ENCODE measurements around the gene SUV39H1.

The SUV39H1 gene

DNA sequence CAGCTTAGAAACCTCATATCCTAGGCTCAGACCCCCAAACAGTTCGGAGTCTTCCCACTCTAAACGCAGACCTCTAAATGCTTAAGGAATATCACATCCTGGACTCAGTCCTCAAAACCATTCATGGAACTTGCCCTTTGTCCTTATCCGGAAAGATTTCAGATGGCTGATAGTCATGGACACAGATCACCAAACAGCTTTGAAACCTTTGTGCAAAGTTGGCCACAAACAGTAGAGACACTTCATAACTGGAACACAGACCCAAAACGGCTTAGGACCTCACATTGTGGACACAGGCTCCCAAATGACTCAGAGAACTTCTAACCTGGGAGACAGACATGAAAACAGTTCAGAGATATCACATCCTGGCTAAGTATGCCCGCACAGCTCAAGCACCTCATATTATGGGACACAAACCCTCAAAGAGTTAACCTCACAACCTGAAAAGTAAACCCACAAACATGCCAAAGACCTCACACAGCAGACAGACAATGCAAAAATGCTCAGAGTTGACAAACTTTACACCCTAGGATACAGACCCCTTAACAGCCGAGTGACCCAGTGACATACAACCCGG, 15.5 kb downstream of the SUV39H1 start:
- no peak overlapping the region for H3K4me3 ChIP-seq (ENCODE audit: low read depth, low read length)

DNA sequence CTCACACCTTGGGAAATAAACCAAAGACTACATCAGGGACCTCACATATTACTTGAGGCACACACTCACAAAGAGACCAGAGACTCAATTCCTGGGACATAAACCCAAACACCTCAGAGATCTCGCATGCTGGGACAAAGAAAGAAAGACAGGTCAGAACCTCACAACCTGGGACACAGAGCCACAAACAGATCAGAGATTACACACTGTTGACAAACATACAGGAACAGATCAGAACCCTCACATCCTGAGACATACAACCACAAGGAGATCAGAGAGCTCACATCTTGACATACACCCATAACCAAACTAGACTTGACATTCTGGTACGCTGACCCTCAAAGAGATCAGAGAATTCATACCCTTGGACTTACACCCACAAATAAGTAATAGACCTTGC, 17.3 kb downstream of the SUV39H1 start:
- H3K4me3 ChIP-seq (ENCODE audit: low read depth, low read length) = no peak overlapping the region

DNA sequence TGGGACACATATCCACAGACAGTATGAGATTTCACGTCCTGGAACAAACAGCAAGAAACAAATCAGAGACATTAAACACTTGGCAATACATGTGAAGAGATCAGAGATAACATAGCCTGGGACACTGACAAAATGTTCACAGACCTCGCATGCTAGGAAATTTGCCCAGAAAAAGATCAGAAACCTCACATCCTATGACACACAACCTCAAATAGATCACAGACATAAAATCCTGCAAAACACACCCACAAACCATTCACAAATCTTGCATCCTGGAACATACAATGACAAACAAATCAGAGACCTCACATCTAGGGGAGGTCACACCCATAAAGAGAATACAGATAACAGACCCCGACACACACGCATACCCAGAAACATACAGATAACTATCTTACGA, 18.0 kb downstream of the SUV39H1 start:
- H3K4me3 ChIP-seq (ENCODE audit: low read depth, low read length) = no peak overlapping the region

DNA sequence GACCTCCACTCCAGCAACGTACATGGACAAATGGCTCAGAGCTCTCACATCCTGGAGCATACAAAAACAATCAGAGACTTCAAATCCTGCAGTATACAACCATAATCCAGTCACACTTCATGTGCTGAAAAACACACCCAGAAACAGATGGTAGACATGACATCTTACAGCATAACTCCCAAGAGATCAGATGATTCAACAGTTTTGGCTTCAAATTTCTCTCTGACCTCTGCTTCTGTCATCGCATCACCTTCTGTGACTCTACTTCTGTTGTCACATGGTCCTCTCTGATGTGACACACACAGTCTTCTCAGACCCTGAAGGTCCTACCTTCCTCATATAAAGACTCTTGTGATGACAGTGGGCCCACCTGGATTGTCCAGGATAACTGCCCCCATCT, 18.5 kb downstream of the SUV39H1 start:
- H3K4me3 ChIP-seq (ENCODE audit: low read depth, low read length) = no peak overlapping the region

DNA sequence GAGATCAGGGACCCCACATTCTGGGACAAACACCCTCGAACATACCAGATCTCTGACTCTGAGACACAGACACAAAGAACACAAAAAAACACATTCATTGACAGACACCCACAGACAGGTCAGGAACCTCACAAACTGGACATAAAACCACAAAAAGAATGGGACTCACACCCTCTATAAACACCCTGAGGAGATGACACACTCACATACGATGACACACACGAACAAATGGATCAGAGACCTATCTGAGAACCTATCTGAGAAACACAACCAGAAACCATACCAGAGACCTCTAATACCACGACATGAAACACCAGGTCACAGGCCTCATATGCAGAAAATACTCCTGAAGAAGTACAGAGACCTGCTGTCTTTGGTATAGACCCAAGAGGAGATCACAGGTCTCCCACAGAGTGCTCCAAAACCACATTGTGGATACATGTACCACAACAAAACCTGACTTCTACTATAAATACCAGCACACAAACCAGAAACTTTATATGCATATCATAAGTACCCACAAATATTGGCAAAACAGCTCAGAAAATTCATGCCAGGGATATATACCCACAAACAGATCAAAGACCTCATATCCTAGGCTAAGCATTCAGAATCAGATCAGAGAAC, 19.5 kb downstream of the SUV39H1 start:
- no peak overlapping the region for H3K4me3 ChIP-seq (ENCODE audit: low read depth, low read length)

DNA sequence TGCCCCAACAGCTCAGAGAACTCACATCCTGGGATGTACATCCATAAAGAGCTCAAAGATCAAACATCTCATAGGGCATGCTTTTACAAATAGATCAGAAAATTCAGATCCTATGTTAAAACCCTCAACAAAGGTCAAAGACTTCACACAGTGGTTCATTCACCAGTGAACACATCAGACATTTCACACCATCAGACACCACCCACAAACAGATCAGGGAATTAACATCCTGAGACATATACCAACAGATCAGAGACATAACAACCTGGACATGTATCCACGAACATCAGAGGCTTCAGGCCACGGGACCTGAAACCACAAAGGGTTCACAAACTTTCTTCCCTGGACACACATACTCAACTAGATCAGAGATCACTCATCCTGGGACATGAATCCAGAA, 23.4 kb downstream of the SUV39H1 start:
- H3K4me3 ChIP-seq (ENCODE audit: low read depth, low read length) = no peak overlapping the region

DNA sequence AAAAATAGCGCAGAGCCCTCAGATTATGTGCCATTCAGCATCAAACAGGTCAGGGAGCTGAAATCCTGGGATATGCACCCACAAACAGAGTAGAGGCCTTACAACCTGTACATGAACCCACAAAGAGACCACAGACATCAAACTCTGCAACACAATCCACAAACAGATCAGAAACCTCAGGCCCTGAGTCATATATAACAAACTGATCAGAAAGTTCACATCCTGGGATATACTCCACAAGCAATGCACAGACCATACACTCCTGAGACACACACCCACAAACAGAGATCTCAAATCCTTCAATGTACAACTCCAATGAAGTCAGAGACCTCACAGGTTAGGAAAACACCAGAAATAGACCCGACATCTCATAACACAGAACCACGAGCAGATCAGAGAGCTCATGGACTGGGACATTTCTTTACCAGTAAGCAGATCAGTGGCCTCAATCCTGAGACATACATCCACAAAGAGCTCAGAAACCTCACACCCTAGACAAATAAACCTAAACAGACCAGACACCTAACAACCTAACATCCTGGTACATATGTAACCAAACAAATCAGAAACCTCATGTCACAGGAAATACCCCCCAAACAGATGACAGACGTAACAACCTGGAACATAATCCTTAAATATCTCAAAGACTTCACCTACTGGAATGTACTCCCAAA, 24.2 kb downstream of the SUV39H1 start:
- H3K4me3 ChIP-seq (ENCODE audit: low read depth, low read length) = no peak overlapping the region

DNA sequence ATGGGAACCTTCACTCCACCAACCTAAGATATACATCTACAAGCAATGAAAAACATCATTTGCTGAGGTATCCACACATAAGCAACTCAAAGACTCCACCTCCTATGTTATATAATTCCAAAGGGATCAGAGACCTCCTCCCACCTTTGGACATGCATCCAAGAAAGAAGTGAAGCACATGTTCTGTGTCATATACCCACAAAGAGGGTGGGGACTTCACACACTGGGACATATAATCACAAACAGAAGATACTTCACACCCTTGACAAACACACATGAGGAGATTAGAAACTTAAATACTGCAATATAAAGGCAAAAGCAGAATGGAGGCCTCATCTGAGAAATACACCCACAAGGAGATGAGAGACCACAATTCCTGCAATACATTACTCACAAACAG, 25.4 kb downstream of the SUV39H1 start:
- H3K4me3 ChIP-seq (ENCODE audit: low read depth, low read length) = no peak overlapping the region

DNA sequence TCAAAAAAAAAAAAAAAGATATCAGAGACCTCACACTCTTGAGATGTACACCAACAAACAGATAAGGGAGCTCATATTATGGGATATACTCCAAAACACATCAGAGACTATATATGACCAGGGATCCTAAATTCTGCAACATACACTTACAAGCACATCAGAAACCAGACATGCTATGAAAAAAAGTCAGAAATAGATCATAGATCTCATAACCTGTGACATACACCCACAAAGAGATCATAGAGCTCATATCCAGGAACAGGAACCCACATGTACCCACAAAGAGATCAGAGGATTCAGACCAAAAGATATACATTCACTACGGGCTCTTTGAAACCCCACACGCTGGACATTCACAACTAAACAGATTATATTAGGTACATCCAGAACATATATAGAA, 30.1 kb downstream of the SUV39H1 start:
- no peak overlapping the region for H3K4me3 ChIP-seq (ENCODE audit: low read depth, low read length)

DNA sequence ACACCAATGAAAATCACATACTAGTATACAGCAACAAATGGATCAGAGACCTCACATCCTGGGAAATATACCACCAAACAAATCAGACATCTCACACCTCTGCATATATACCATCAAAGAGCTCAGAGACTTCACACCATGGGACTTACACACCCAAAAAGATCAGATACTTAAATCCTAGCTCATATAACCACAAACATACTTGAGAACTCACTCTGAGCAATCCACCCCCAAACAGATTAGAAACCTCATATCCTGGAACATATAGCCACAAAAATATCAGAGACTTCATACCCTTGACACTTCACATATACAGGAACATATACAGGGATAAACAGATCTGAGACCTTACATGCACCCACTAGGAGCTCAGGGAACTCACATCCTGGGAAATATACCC, 32.1 kb downstream of the SUV39H1 start:
- H3K4me3 ChIP-seq (ENCODE audit: low read depth, low read length) = no peak overlapping the region

DNA sequence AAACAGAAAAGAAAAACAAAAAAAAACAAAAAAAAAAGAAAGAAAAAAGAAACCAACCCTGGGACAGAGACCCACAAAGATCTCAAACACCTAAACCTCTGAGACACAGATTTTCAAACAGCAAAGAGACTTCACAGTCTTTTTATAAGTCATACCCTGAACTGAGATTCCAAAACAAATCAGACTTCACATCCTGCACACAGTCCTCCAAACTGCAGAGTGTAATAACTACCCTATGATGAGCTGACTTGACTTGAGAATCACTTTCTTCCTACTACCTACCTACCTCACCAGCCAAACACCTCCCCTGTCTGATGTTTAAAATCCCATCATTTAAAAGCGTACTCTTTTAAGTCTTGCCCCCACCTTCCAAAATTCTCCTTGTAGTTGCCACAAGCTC, 39.8 kb downstream of the SUV39H1 start:
- H3K4me3 ChIP-seq (ENCODE audit: low read depth, low read length) = no peak overlapping the region

DNA sequence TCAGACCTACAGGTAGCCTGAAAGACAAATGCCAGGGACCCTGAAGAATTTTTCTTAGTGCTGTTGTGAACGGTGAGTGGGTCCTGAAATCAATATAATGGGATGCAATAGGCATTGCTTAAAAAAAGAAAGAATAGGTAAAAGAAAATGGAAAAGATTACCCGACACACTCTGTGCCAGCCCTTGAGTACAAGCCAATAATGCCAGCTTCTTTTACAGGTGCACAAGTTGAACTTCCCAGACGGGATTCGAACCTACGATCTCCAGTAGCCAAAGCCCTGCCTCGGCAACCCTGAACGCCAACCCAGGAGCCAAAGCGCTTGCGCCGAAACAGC, 40.3 kb downstream of the SUV39H1 start:
- H3K4me3 ChIP-seq (ENCODE audit: low read depth, low read length) = no peak overlapping the region

DNA sequence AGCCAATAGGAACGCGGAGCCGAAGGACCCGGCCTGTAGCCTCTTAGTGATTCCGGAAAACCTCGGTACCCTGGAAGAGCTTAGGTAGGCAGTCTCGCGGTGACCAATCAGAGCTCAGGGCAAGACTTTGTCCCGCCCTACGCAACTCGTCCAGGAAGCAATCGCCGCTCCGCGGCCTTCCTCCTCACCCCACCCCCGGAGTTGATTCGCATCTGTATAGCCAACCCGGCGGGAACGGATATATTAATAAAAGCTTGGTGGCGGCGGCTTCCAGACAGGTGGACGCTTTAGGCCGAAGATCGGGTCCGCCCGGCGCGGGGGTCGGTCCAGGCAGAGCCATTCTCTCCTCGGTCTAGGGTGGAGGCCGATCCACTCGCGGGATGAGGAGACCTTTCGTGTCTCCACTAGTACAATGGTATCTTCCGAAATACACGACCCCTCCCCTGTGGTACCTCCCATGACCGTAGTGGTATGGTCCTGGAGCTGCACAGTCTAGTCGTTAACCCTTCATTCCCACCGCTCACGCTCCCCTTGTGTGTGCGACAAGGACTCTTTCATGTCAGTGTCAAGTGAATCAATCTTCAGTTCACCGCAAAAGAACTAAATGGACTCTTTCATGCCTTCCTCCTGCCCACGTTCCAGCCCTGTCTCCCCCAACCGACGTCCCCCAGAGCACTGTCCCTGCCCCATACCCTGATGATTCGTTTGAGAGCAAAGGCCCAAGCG, 40.8 kb downstream of the SUV39H1 start:
- H3K4me3 ChIP-seq (ENCODE audit: low read depth, low read length) = peak overlapping the region; percentile 72

DNA sequence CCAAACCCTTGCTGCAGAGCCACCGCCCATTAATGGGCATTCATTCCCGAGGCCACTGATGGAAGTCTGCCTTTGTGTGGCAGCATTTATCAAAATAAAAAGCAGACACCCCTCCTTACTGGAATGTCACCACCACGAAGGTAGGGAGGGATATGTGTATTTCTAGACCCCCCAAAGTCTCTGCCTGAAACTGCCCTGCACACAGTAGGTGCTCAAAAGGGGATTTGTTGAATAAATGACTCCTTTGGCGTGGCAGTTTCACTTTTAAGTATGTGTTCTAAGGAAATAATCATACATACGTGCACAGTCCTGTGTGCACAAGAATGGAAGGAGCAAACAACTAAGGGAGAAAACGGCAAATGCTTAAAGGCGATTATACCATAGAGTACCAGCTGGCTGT, 41.4 kb downstream of the SUV39H1 start:
- peak overlapping the region; percentile 72 for H3K4me3 ChIP-seq (ENCODE audit: low read depth, low read length)

DNA sequence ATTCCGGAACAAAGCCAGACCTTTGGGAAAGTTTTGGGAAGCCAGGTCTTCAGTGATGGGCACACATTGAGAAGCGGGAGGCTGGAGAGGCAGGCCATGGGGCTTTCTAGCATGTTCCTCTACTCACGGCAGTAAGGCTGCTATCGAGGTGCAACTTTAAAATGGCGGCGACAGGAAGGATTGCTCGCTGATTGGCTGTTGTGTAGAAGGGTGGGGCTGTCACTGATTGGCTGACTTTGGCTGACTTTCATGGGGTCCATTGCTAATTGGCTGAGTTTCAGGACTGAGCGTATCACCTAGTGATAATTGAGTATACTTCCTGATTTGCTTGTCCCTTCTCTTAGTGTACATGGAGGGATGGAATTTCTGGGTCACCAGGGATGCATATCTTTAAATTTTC, 45.3 kb downstream of the SUV39H1 start:
- no peak overlapping the region for H3K4me3 ChIP-seq (ENCODE audit: low read depth, low read length)

DNA sequence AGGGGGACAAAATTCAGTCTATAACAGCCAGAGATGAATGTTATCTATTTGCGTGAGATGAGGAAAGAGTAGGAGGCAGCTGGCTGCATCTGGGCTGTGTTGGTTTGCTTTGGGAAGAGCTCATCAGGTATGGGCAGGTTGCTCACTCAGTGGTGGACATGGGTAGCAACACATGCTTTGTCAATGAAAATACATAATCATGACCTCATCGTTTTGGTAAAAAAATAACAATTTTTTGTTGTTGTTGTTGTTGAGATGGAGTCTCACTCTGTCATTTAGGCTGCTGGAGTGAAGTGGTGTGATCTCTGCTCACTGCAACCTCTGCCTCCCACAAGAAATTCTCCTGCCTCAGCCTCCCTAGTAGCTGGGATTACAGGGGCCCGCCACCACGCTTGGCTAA, 48.7 kb downstream of the SUV39H1 start:
- H3K4me3 ChIP-seq (ENCODE audit: low read depth, low read length) = no peak overlapping the region

DNA sequence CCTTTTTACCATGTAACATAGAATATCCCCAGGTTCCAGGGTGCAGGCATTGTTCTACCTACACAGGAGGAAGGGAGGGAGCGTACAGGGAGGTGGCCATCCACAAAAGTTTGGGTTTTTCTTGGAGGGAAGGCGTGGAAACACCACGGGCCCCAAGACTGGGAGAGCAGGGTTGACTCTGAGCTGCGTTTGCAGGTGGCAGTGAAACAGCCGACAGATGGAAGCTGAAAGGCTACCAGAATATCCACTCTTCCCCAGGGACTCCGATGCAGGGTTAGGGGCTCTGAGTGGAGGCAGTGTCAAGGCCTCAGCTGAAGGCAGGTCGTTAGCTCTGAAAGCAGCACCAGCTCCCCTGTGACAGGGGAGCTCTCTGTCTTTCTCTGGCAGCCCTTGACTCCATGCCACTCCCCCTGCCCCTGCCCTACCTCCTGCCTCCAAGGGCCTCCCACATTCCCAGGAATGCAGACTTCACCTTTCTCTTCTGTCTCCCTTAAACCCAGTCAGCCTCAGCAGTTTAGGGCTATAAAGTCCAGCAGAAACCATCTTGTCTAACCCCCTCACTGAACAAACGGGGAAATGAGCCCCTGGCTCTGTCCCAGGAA, 51.0 kb downstream of the SUV39H1 start:
- H3K4me3 ChIP-seq (ENCODE audit: low read depth, low read length) = no peak overlapping the region

DNA sequence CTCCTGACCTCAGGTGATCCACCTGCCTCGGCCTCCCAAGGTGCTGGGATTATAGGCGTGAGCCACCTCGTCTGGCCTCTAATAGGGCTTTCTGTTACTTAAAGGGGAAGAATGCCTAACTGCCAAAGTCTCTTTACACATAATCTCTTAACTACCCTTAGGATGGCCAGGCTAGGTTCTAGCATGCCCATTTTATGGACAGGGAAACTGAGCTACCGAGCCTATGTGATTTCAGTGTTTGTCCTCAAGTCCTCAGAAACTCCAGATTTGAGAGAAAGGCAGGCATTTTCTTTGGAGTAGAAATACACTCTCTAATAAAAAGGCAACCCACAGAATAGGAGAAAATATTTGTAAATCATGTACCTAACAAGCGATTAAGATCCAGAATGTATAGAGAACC, 52.6 kb downstream of the SUV39H1 start:
- H3K4me3 ChIP-seq (ENCODE audit: low read depth, low read length) = no peak overlapping the region

DNA sequence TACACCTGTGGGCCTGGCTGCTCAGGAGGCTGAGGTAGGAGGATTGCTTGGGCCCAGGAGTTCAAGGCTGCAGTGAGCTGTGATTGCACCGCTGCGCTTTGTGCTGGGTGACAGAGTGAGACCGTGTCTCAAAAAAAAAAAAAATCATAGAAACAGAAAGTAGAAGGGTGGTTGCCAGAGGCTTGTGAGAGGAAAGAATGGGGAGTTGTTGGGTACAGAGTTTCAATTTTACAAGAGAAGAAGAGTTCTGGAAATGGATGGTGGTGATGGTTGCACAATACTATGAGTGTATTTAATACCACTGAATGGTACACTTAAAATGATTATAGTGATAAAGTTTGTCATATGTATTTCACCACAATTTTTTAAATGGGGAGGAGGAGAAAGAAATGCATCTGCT, 54.8 kb downstream of the SUV39H1 start:
- no peak overlapping the region for H3K4me3 ChIP-seq (ENCODE audit: low read depth, low read length)

DNA sequence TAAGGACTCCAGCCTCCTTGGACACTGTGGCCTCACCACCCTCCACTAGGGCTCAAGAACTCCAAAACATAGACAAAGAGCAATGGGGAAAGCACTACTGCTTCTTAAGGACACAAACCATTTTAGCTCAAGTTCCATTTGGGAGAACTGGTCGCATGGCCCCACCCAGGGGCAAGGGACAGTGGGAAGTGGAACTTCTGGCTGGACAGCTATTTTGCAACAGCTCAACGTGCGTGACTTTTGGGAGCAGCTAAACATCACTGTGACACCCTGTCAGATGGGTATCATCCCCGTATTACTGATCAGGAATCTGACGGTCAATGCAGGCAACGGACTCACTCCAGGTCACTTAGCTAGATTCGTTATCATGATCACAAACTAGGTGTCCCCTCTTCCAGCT, 56.0 kb downstream of the SUV39H1 start:
- no peak overlapping the region for H3K4me3 ChIP-seq (ENCODE audit: low read depth, low read length)

DNA sequence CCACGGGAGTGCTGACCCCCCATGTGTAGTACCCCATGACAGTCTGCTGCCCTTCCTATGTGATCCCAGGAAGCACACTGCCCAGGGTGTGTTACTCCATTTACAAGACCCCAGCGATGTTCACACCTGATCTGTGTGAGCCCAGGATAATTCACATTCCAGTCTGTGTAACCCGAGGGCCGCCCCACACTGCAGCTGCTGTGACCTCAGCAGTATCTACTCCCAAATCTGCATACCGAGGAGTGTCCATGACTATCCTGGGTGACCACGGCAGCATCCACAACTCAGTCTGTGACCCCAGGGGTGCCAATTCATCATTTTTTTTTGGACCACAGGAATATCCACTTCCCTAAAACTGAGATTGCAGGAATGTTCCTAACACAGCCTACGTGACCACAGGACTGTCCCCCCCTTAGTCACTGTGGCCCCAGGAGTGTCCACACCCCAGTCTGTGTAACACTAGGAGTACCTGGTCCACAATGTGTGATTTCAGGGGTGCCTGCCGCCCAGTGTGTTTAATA, 57.2 kb downstream of the SUV39H1 start:
- no peak overlapping the region for H3K4me3 ChIP-seq (ENCODE audit: low read depth, low read length)

DNA sequence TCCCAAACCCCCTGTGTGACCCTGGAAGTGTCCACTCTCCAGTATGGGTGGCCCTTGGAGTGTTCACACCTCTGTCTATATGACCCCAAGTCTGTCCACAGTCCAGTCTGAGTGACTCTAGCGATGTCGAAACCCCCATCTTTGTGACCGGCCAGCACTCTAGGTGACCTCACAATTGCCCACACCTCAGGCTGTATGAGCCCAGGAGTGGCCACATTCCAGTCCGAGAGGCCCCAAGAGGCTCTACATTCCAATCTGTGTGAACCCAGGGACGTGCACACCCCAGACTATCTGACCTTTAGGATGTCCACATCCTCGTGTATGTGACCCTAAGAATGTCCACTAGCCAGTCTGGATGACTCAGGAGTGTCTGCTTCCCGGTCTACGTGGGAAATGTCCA, 57.7 kb downstream of the SUV39H1 start:
- H3K4me3 ChIP-seq (ENCODE audit: low read depth, low read length) = no peak overlapping the region
